Fibroblast of the aortic adventitia (primary cell): Measurements from ENCODE around the gene MTA1. TPM values are rescaled to one million over a fixed set of nuclear protein-coding genes. Genes with fewer than 3 reads are reported as not detected.

Experiments used
- DNase-seq: peaks from one replicate; pipeline ENCODE4 v3.0.0-alpha.2; 2010; ENCODE audit warnings: low read depth
- H3K4me3 ChIP-seq: 2 replicates; pipeline ENCODE4 v1.5.1; 2011; ENCODE audit warnings: low read depth, mild to moderate bottlenecking, control low read depth, low read length, moderate library complexity
- total RNA-seq: library from RNA; depleted of rRNA; stranded (reverse); fragments of >200 nt; gene quantifications from 2 replicates; pipeline ENCODE4 v1.2.3, GENCODE V29; 2012; ENCODE audit warnings: low replicate concordance
- TF ChIP-seq, protein P1 (sequence below): IDR thresholded peaks from 2 replicates; pipeline ENCODE4 v1.5.1; 2011; ENCODE audit warnings: mild to moderate bottlenecking, low read length, control low read depth, inconsistent platforms; ENCODE audit not compliant: insufficient read depth

MTA1 gene
- total RNA-seq, 1 donor: 44.4 TPM

DNA sequence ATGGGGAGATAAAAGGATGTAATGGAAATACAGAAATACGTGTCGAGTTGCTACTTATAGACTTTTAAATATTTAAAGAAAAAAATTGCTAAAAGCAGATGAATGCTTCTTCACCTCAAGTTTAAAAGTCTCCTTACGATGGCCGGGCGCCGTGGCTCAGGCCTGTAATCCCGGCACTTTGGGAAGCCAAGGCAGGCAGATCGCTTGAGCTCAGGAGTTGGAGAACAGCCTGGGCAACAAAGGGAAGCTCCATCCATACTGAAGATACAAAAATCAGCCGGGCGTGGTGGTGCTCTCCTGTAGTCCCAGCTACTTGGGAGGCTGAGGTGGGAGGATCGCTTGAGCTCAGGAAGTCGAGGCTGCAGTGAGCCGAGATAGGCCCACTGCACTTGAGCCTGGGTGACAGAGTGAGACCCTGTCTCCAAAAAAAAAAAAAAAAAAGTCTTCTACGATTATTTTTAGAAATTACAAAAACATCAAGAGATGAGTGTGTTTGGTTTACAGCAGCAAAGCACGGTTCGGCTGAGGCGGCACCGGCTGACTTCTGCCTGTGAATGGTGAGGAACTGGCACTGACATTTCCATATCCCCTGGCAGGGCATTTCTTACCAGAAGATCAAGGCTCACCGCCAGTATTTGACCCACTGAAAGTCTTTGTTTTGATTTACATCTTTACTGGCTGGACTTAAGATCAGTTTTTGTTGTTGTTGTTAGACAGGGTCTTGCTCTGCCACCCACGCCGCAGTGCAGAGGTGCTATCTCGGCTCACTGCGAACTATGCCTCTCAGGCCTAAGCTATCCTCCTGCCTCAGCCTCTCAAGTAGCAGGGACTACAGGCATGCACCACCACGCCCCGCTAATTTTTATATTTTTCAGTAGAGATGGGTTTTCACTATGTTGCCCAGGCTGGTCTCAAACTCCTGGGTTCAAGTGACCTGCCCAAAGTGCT, 3.9 kb upstream of the MTA1 start:
- DNase-seq: no peak
- TF ChIP-seq, protein P1, sequence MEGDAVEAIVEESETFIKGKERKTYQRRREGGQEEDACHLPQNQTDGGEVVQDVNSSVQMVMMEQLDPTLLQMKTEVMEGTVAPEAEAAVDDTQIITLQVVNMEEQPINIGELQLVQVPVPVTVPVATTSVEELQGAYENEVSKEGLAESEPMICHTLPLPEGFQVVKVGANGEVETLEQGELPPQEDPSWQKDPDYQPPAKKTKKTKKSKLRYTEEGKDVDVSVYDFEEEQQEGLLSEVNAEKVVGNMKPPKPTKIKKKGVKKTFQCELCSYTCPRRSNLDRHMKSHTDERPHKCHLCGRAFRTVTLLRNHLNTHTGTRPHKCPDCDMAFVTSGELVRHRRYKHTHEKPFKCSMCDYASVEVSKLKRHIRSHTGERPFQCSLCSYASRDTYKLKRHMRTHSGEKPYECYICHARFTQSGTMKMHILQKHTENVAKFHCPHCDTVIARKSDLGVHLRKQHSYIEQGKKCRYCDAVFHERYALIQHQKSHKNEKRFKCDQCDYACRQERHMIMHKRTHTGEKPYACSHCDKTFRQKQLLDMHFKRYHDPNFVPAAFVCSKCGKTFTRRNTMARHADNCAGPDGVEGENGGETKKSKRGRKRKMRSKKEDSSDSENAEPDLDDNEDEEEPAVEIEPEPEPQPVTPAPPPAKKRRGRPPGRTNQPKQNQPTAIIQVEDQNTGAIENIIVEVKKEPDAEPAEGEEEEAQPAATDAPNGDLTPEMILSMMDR: no peak
- H3K4me3 ChIP-seq: peak overlapping the region; percentile 58

DNA sequence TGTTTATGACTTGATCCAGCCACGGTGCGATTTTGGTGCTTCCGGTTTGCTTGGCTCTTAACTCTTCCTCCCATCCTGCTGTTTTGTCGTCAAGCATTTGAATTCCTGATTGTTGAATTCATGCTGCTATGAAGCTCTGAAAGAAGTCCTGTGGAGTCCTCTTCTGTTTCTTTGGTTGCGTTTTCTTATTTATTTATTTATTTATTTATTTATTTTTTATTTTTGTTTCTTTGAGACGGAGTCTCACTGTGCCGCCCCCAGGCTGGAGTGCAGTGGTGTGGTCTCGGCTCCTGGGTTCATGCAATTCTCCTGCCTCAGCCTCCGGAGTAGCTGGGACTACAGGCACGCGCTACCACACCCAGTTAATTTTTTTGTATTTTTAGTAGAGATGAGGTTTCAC, 3.0 kb upstream of the MTA1 start:
- TF ChIP-seq, protein P1: no peak
- DNase-seq: no peak
- H3K4me3 ChIP-seq: no peak overlapping the region

DNA sequence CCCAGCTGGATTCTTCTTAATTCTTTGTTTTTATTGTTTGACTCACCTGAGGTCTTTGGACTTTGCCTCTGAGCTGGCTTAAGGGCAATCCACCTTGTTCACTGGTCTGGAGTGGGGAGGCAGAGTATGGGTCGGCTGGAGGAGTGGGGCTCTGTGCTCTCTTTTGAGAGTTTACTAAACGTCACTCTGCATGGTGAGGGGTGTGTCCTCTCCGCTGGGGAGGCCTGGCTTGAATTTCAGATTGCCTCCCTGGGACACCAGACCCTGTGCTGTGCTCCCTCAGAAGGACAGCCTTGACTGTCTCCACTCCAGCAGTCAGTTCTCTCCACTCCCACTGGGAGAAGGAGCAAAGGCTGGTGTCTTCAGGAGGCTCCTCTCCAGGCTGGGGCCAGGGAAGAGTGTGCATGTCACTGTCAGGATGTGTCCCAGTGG, 1.9 kb upstream of the MTA1 start:
- TF ChIP-seq, protein P1: no peak
- no peak for DNase-seq
- no peak overlapping the region for H3K4me3 ChIP-seq

DNA sequence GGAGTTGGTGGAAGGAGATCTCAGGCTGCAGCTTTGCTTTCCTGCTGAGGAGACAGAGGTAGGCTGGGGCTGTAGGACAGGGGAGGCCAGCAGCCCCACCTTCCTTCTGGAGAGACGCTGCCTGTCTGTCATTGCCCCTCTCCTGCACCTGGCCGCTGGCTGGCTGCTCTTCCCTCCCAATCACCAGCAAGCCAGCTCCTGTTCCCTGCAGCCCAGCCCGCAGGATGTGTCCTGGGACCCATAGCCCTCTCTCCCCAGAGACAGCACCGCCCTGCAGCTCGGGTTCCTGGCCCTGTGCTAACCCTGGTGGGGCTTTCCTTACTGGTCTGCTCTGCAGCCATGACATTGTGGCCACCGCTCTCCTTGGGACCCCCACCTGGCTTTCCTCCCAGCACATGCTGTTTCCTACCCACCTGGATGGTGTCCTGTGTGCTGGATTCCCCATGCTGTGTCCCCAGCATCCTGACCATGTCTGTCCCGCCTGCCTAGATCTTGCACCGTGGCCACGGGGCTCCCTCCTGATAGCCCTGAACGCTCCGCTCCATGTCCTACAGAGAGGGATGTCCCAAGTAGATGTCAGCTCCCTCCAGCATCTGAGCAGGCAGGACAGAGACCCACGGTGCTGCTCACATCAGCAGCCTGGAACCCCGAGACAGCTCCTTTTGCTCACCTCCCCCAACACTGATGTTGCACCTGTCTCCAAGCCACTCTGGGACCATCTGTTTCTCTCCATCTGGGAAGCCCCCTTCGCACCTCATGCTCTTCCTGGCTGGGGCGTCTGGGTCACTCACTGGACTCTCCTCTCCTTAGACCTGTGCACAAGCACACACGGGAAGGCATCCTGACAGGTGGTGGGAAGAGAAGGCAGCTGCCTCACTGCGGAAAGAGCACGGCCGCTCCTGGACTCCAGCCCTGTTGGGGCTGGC, 1.1 kb upstream of the MTA1 start:
- DNase-seq: no peak

GRCh38 chr14:105420101-105420973, 710 bp downstream of the MTA1 start:
- DNase-seq: no peak
- TF ChIP-seq, protein P1: no peak
- H3K4me3 ChIP-seq: peak overlapping the region; percentile 80

More for the DNA sequence above, 1.1 kb upstream of the MTA1 start:
- TF ChIP-seq, protein P1: no peak
- H3K4me3 ChIP-seq: peak overlapping the region; percentile 80

DNA sequence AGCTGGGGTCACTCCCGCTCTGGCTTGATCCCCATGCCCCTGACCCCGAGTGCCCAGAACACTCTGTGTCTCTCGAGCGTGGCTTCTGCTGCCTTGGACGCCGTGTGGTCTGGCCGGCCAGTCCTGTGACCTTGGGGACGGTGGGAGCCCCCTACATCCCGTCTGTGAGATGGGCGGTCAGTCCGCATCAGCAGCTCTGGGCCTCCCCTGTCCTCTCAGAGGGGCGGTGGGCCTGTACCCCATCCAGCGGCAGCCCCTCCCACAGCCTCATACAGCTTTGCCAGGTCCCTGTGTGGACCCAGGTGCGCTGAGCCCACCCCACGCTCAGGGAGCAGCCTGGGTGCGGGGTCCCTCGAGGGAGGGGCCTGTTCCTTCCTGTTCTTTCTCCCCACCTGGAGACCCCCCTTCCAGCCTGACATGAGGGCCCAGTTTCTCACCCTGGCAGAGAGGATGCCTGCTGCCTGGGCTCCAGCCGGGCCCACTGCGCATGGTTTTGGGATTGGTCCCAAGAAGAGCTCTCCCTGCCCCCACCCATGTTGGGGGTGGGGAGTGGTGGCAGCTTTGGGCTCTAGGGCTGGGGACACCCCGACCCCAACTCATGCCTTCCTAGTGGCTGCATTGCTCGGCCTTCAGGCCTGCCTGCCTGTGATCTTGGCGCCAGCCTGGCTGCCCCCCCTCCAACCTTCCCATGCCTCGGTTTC, 1.5 kb downstream of the MTA1 start:
- H3K4me3 ChIP-seq: peak overlapping the region; percentile 80
- TF ChIP-seq, protein P1: no peak
- no peak for DNase-seq
